Glutamatergic neuron (in vitro differentiated cells): ENCODE measurements around the gene MFAP2. TPM values are rescaled to one million over a fixed set of nuclear protein-coding genes. Genes with fewer than 3 reads are reported as not detected.
A peak's percentile ranks its signal among the peaks of the same experiment; 100 is the strongest.

Source experiments
- DNase-seq: peaks from one replicate; pipeline ENCODE4 v3.0.0; 2022
- H3K27ac Mint-ChIP-seq: one replicate; pipeline ENCODE4 v1.8.0; 2020; ENCODE audit warnings: mild to moderate bottlenecking, mixed read lengths, inconsistent platforms; ENCODE audit not compliant: unreplicated experiment
- H3K27me3 Mint-ChIP-seq: one replicate; pipeline ENCODE4 v1.8.0; 2020; ENCODE audit warnings: mild to moderate bottlenecking, moderate library complexity, mixed read lengths, inconsistent platforms; ENCODE audit not compliant: unreplicated experiment
- H3K36me3 Mint-ChIP-seq: one replicate; pipeline ENCODE4 v1.8.0; 2020; ENCODE audit warnings: mild to moderate bottlenecking, mixed read lengths, inconsistent platforms; ENCODE audit not compliant: unreplicated experiment
- H3K4me1 Mint-ChIP-seq: one replicate; pipeline ENCODE4 v1.8.0; 2020; ENCODE audit warnings: mild to moderate bottlenecking, low read depth, mixed read lengths, inconsistent platforms; ENCODE audit not compliant: unreplicated experiment
- H3K4me3 Mint-ChIP-seq: one replicate; pipeline ENCODE4 v1.8.0; 2020; ENCODE audit warnings: mild to moderate bottlenecking, mixed read lengths, inconsistent platforms; ENCODE audit not compliant: unreplicated experiment
- H3K9me3 Mint-ChIP-seq: one replicate; pipeline ENCODE4 v1.8.0; 2020; ENCODE audit warnings: mild to moderate bottlenecking, moderate library complexity, mixed read lengths, inconsistent platforms; ENCODE audit not compliant: unreplicated experiment
- CTCF ChIP-seq: fragments of 200-600 bp; sonication (generic); IDR thresholded peaks from one replicate; pipeline ENCODE4 v1.5.0; 2021; ENCODE audit not compliant: partially characterized antibody, unreplicated experiment
- total RNA-seq: library from RNA; stranded (reverse); fragmentation: NEBNext Ultra II Directional; extraction: Animal tissue kit (Norgen Biotek cat#: 25700); gene quantifications from one replicate; pipeline ENCODE4 v1.2.1, GENCODE V29; 2021; ENCODE audit not compliant: unreplicated experiment

The MFAP2 gene
- total RNA-seq, 1 donor from 2014 or later: 2.1 TPM

- DNase-seq: peak; percentile 93
- peak overlapping the region; percentile 55 for H3K27ac Mint-ChIP-seq
Observed at GRCh38 chr1:16960560-16961296, 19.7 kb downstream of the MFAP2 start.

GRCh38 chr1:16958475-16958874, 21.9 kb downstream of the MFAP2 start:
- no peak for TF ChIP-seq CTCF
- no peak for DNase-seq
- Mint-ChIP-seq H3K9me3 (no peaks in the 10 kb centered on the region), H3K27me3 (no peaks in the 10 kb centered on the region), H3K27ac (no peak overlapping the region), H3K4me3 (no peak overlapping the region), H3K4me1 (no peaks in the 10 kb centered on the region), H3K36me3 (no peaks in the 10 kb centered on the region)

More at GRCh38 chr1:16960560-16961296, 19.7 kb downstream of the MFAP2 start:
- no peaks in the 10 kb centered on the region for H3K9me3 Mint-ChIP-seq
- peak overlapping the region; percentile 63 for H3K4me3 Mint-ChIP-seq
- H3K36me3 Mint-ChIP-seq: no peaks in the 10 kb centered on the region
- H3K27me3 Mint-ChIP-seq: peaks cover 2% of the 10 kb centered on the region
- peak; percentile 70 for TF ChIP-seq CTCF
- no peaks in the 10 kb centered on the region for H3K4me1 Mint-ChIP-seq

GRCh38 chr1:16957731-16958130, 22.7 kb downstream of the MFAP2 start:
- H3K27ac Mint-ChIP-seq: no peak overlapping the region
- no peak for TF ChIP-seq CTCF

GRCh38 chr1:16956775-16957174, 23.6 kb downstream of the MFAP2 start:
- Mint-ChIP-seq H3K36me3 (no peaks in the 10 kb centered on the region), H3K27ac (no peak overlapping the region), H3K4me1 (no peaks in the 10 kb centered on the region), H3K9me3 (no peaks in the 10 kb centered on the region), H3K27me3 (peaks cover 2% of the 10 kb centered on the region), H3K4me3 (no peak overlapping the region)
- no peak for TF ChIP-seq CTCF
- DNase-seq: no peak

More at GRCh38 chr1:16957731-16958130, 22.7 kb downstream of the MFAP2 start:
- no peaks in the 10 kb centered on the region for H3K27me3 Mint-ChIP-seq
- no peak for DNase-seq
- no peaks in the 10 kb centered on the region for H3K36me3 Mint-ChIP-seq
- H3K4me3 Mint-ChIP-seq: no peak overlapping the region
- no peaks in the 10 kb centered on the region for H3K9me3 Mint-ChIP-seq
- H3K4me1 Mint-ChIP-seq: no peaks in the 10 kb centered on the region

- Mint-ChIP-seq H3K27me3 (peaks cover 2% of the 10 kb centered on the region), H3K9me3 (no peaks in the 10 kb centered on the region), H3K4me1 (no peaks in the 10 kb centered on the region), H3K27ac (no peak overlapping the region), H3K36me3 (no peaks in the 10 kb centered on the region), H3K4me3 (no peak overlapping the region)
- no peak for DNase-seq
- no peak for TF ChIP-seq CTCF
Observed at GRCh38 chr1:16955186-16955585, 25.2 kb downstream of the MFAP2 start.
